NCI-H345 (cell line): ENCODE results near the gene THSD7B.

Source experiments
- DNase-seq: peaks from one replicate; lab custom pipeline; 2025; lab: John Stamatoyannopoulos, UW

THSD7B gene

GRCh38 chr2:137383391-137383790 lies 618.0 kb downstream of the THSD7B start:
- DNase-seq, result no peak

DNA sequence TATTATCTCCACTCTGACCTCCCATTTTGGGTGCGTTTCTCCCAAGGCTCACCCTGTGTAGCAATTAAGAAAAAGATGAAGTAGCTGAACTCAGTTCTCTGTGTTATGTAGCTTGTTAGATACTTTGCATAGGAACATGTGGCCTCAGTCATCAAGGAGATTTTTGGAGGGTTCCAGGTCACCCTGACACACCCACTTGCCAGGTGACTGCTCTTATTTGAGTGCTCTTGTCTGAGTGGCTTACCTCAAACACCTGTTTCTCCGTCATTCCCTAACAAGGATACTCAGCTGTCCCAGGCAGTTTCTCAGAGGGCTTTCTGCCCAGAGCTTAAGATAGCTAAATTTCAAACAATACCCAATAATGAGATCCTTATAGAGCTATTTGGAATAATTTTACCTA lies 621.7 kb downstream of the THSD7B start:
- no peak for DNase-seq

DNA sequence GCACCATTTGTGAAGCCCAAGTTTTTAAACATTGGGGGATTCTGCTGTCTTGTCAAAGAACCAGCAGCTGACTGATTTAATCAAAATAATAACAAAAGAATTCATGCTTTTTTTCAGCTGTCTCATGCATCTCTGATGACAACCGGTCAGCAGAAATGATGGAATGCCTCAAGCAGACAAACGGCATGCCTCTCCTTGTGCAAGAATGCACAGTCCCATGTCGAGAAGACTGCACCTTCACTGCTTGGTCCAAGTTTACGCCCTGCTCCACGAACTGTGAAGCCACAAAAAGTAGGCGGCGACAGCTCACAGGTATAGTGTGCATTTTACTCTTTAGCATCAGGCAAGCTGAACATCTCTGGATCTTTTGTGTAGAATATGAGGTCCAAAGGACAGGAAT lies 640.2 kb downstream of the THSD7B start:
- no peak for DNase-seq

GRCh38 chr2:137411585-137411984 lies 646.2 kb downstream of the THSD7B start:
- DNase-seq, result no peak

DNA sequence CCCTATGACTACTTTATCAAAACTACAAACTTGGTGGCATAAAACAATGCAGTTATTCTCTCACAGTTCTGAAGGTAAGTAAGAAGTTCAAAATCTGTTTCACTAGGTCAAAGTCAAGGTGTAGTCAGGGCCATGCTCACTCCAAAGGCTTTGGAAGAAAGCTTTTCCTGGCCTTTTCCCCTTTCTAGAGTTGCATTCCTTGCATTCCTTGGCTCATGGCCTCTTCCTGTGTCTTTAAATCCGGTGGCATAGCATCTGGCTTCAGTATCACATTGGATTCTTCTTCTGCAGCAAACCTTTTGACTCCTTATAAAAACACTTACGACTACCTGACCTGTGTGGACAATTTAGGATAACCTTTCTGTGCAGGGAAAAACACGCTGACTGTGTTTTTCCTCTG lies 655.4 kb downstream of the THSD7B start:
- DNase-seq, result no peak

DNA sequence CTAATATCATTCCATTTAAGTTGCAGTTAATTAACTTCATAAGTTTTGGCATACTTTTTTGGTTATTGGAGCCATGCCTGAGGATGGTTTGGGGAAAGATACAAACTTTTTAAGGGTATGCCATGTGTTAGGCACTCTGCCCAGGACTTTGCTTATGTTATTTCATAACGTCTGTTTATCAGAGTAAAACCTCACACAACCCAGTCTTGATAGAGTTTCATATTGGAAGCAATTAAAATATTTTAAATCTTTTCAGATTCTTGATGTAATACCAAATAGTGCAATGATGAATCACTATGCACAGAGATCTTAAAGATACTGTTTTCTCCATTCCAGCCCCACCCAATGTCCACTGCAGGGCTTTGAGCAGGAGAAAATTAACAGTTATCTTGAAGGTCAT lies 669.8 kb downstream of the THSD7B start:
- DNase-seq, result no peak

- no peak for DNase-seq
Measured at GRCh38 chr2:137437386-137437785, 672.0 kb downstream of the THSD7B start.

DNA sequence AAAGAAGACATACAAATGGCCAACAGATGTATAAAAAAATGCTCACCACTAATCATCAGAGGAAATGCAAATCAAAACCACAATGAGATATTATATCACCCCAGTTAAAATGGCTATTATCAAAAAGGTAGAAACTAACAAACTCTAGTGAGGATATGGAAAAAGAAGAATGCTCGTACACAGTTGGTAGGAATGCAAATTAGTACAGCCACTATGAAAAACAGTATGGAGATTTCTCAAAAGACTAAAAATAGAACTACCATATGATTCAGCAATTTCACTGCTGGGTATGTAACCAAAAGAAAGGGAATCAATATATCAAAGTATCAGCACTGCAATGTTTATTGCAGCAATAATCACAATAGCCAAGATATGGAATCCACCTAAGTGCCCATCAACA lies 679.6 kb downstream of the THSD7B start:
- DNase-seq, result no peak

- no peak for DNase-seq
Measured at GRCh38 chr2:137449454-137449853, 684.1 kb downstream of the THSD7B start.

GRCh38 chr2:137454886-137455285 lies 689.5 kb downstream of the THSD7B start:
- no peak for DNase-seq

DNA sequence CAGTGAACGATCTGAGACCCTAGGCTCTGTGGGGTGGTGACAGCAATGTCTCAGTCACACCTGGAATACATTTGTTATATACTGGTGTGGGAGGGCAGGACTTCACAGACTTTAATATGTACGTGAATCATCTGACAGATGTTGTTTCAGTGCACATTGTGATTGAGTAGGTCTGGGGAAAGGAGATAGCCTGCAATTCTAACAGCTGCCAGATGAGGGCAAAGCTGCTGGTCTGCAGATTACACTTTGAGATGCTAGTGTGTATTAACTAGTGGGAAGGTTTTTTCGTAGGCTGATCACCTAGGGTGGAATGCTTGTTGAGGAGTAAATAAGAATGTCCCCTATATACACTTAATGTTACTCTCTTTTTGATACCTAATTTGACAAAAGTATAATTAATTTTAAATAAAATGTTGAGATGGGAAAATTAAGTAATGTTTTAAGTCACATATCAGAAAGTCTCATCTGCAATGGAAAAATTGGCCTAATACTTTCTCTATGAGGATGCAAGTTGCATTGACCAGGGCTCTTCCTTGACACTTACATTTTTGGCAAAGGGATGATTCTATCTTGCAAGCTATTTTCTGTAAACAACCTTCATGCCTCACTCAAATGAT lies 702.0 kb downstream of the THSD7B start:
- DNase-seq, result peak; percentile 43

DNA sequence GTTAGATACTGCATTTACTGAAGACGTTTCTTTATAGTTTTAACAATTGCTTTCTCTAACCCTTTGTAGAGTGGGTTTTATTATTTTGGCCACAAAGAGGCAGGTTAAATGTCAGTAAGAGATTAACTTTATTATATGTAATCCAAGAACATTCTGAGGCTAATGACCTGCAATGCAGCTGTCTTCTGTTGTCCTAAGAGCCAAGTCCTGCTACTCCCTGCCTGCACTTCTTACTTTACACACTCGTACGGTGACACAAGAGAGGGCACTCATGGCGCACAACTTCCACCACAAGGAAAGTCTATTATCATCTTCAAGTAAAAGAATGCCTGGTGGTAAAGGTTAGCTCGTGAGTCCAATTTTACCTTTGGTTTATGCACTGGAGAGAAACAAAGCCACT lies 727.9 kb downstream of the THSD7B start:
- no peak for DNase-seq

DNA sequence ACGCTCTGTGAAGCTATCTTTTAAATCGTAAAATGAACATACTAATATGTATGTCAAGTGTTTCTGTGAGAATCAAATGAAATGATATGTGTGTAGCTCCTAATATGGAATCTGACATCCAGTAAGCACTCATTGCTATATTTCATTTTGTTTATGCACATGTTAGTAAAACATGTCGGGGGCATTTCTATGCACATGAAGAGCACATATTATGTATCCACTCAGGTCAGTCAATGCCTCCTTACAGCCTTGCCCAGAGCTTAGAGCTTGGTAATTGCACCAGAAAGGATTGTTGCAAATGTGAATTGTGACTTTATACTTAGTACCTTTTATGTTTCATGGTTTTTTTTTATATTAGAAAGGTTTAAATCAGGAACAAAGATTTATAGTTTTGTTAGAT lies 735.3 kb downstream of the THSD7B start:
- DNase-seq, result no peak

DNA sequence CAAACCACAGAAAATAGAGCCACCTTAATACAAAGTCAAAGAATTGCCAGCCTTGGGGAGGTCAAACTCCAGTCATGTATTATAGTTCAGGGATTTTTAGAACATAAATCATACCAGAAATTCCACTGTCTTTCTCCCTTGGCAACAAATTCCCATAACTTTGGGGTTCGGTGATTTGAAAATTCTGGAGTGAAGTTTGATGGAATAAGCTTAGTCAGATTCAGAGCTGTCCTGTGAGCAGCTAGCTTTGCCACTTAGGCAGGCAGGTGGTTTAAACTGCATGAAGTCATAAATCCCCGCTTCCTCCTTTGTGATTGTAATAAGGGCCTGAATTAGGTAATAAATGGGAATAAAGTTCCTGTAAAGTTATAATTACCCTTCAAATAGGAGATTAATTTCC lies 741.9 kb downstream of the THSD7B start:
- peak; percentile 15 for DNase-seq

DNA sequence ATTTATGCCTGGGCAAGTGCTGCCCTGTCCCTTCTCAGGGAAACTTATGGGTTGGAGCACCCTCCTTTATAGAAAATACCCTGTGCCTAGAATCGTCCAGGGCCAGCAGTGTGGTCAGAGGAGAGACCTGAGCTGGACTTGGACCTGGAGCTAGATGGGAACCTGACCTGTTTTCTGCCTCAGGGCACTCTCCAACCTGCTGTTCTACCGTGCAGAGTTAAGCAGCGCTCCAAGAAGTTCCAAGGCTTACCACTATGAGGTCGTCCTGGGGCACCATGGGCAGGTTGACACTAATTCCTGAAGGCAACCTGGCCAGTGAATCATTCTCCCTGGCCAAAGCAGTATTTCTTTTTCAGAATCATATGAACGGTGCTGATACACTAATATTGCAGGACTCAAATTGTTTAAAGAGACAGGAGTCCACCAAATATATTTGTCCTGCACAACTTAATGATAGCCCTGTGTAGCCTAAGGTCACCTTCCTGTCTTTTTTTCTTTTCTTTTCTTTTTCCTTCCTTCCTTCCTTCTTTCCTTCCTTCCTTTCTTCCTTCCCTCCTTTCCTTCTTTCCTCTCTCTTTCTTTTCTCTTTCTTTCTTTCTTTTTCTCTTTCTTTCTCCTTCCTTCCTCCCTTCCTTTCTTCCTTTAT lies 743.5 kb downstream of the THSD7B start:
- no peak for DNase-seq

DNA sequence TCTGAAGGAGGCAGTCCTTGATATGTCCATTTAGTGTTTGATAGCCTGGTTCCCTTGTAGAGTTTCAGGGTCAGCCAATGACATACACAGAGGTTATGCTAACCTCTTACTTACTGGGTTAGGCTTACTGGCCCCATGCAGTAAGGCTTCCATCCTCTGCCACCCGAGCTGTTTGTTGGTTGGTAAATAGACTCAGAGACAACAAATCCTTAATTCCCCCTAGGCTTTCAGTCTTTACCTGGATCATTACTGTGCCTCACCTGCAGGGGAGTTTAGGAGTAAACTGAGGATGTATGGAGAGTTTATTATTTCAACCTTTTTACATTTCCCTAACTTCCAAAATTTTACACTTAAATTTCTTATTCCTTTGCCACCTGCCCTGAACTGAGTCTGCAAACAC lies 746.2 kb downstream of the THSD7B start:
- DNase-seq, result no peak

GRCh38 chr2:137521653-137522619 lies 756.6 kb downstream of the THSD7B start:
- DNase-seq, result no peak

GRCh38 chr2:137522620-137523011 lies 757.3 kb downstream of the THSD7B start:
- peak; percentile 33 for DNase-seq

DNA sequence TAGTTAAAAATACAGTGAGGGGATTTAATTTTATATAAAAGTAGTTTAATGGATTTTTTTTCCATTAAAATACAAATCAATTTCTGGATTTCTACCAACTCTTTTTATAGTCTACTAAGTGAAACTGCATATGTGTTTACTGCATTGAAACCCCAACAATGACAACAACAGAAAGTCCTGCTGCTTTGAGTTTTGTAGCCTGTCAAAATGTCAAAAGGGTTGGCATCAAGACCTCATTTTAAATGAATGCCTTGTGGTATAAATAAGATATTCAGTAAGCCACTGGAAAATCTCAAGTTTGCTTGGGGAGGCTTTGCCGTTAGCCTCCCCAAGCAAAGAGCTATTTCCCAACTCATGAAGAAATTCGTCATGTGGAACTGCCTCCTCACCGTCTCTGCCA lies 758.6 kb downstream of the THSD7B start:
- DNase-seq, result no peak

- peak; percentile 29 for DNase-seq
Measured at GRCh38 chr2:137525132-137525531, 759.8 kb downstream of the THSD7B start.

DNA sequence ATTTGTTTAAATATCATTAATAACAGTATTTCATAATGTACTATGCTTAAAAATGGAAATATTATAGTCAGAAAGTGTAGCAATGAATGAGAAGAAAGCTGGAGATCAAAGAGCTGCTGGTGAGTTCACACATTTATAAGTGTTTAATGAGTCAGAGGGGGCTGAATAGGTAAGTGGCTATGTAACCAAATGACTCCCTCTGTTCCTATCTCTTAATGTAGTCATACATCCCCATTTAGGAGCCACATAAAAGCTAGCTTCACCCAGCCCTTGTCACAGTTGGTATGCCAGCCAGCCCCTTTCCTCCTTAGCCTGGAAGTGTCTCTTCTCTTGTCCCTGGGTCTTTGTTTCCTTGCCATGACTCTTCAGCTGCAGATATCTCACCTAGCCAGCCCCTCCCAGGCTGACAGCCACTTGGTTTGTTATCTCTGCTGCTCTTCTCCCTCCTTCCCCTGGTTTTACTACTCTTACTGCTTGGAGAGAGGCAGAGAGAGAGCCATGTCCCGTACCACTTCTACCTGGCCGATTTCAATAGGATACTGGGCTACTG lies 760.4 kb downstream of the THSD7B start:
- DNase-seq, result peak; percentile 56

- DNase-seq, result no peak
Measured at GRCh38 chr2:137535897-137536296, 770.6 kb downstream of the THSD7B start.

- DNase-seq, result no peak
Measured at GRCh38 chr2:137539336-137539735, 774.0 kb downstream of the THSD7B start.
